Inferior parietal cortex (tissue), 1 donor: ENCODE data around the gene ORM1.

Experiments used
- DNase-seq: peaks from one replicate; pipeline ENCODE4 v3.0.0-alpha.2; 2016; ENCODE audit errors: extremely low spot score

ORM1 gene

DNA sequence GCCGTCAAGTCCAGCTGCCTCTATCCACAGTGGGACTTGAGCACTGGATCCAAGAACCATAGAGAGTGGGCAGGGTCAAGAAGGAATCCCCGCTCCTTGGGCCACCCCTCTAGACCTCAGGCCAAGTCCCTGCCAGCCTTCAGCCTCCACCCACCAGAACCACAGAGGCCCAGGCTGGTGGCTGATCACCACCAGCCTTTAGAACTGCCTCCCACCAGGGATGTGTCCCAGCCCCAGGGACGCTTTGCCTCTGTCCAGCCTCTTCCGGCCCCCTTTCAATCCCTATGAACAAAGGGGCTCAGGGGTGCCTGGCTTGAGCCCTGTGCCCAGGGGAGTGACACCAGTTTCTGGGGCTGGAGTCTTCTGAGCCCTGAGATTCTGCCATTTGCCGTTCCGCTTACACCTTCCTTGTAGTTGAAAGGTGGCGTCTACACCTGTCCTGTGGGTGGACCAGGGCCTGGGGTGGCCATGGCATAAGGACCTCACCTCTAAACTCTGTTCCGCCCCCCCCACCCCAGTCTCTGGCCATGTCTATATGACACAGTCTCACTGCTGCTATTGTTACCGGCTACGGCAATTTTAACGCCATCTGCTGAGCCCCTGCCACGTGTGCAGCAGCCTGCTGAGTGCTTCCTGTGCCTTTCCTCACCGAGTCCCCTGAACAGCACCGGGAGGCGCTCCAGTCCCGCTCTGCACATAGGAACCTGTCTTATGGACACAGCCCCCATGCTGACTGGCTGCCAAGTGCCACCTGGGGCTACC lies 35.7 kb upstream of the ORM1 start:
- no peak for DNase-seq

DNA sequence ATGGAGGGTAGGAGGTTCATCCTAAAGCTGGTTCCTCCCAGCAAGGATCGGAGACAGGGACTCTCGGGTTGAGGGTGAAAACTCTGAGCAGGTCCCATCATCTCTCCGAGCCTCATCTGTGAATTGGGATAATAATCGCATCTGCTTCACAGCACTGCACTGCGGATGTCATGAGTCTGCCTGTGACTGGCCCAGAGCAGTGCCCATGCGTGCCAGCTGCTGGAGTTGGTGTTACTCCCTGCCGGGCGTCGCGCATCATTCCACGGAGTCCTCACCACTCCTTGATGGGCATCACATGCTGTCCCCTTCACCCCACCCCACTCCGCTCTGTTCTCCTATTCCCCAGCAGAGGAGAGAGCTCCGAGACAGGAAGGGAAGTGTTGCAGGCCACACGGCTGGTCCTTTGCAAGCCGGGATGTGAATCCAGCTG lies 35.1 kb upstream of the ORM1 start:
- no peak for DNase-seq

GRCh38 chr9:114288193-114289091 lies 34.5 kb upstream of the ORM1 start:
- DNase-seq = no peak

DNA sequence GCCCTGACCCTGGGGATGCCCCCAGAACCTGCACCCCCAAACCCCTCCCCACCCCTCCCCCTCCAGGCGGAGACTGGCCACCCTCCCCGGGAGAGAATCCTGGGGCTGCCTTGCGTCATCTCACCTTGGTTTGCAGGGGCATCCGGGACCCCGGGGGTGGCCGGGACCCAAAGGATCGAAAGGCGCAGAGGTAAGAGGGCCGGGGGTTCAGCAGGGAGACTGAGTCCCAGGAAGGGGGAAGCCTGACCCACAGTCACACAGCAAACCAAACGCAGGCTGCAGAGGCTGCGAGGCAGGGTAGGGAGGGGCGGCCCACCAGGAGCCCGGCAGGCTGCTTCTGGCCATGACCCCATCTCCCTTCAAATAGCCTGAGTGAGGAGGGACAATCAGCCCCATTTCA lies 33.8 kb upstream of the ORM1 start:
- no peak for DNase-seq

DNA sequence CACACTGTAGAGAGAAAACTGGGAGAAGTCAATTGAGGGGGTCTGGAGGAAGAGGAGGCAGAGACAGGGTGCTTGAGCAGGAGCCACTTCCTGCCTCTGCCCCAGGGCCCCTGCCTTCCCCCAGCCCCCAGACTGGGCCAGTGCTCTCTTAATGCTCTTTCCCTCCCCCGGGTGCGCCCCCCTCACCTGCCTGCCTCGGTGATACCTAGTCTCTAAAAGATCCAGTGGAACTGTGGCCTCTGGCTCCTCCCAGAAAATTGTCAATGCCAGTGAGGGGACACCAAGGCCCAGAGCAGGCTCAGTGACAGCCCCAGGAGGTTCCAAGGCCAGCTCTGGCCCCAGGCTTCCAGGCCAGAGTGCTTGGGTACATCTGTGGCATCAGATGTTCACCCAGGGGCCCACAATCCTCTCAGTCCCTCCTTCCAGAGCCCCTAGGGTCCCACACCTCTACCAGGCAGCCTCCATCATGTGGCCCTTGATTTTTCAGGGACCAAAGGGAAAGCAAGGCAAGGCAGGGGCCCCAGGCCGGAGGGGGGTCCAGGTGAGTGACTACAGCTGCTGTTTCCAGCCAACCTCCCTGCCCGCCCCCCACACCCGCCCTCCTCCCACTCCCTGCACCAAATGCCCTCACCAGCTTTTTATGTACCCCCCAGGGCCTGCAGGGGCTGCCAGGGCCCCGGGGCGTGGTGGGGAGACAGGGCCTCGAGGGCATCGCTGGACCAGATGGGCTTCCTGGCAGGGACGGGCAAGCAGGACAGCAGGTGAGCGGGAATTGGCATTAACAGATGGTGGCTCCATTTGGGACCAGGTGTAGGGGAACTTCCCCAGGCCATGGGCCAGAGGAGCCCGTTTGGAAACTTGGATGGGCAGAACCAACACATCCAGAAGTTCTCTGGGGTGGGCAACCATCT lies 33.1 kb upstream of the ORM1 start:
- DNase-seq = no peak

GRCh38 chr9:114290561-114290986 lies 32.3 kb upstream of the ORM1 start:
- DNase-seq = no peak

DNA sequence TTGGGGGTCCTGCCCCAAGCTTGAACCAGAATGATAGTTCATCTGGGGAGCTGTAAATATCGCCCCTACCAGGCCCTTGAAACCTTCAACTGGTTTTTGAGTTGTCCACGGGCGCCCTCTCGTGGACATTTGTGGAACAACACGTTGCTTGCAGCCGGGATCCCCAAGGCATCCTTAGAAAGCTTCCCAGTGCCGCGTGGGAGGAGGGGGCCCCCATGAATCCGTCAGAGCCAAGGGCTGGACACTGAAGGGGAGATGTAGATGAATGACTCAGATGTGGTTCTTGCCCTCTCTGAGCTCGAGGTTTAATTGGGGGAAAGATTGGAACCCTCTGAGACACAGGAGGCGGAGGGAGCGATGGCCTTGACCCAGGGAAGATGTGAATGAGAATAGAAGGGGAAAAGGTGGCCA lies 31.8 kb upstream of the ORM1 start:
- peak; percentile 90 for DNase-seq

DNA sequence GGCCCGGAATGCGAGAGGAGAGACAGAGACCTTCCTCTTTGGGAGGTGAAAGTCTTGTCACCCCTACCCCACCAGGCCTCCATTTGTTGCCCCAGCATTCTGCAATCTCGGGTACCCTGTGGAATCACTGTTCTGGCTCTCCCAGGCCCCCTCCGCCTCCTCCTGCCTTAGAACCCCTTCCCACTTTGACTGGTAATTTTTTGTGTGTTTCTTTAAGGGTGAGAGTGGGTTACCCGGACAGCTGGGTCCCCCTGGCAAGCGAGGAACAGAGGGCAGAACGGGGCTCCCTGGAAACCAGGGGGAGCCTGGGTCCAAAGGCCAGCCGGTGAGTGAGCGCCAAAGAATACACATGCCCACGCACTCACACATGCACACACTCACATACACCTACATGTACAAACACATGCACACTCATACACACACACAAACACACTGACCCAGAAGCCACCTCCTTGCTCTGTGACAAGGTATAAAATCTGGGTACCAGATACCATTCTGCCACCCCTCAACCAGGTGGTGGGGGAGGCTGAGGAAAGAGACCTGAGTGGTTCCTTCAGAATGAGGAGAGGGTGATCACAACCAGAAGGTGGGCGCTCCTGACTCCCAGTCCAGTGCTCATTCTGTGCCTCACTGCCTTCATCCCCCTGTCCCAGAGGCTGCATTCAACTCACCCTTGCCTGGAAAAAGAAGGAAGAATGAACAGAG lies 30.9 kb upstream of the ORM1 start:
- no peak for DNase-seq

DNA sequence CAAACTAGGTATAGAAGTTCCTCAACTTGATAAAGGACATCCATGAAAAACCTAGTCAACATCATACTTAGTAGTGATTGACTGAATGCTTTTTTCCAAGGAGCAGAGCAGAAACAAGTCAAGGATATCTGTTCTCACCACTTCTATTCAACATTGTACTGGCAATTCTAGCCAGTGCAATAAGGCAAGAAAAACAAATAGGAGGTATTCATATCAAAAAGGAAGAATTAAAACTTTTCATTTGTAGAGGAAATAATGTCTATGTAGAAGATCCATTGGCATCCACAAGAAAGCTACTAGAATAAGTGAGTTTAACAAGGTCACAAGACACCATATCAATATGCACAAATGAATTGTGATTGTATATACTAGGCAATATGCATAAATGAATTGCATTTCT lies 28.2 kb upstream of the ORM1 start:
- no peak for DNase-seq

GRCh38 chr9:114296338-114296737 lies 26.6 kb upstream of the ORM1 start:
- no peak for DNase-seq

GRCh38 chr9:114299286-114300152 lies 23.4 kb upstream of the ORM1 start:
- DNase-seq = no peak

GRCh38 chr9:114300153-114300845 lies 22.6 kb upstream of the ORM1 start:
- DNase-seq = no peak

DNA sequence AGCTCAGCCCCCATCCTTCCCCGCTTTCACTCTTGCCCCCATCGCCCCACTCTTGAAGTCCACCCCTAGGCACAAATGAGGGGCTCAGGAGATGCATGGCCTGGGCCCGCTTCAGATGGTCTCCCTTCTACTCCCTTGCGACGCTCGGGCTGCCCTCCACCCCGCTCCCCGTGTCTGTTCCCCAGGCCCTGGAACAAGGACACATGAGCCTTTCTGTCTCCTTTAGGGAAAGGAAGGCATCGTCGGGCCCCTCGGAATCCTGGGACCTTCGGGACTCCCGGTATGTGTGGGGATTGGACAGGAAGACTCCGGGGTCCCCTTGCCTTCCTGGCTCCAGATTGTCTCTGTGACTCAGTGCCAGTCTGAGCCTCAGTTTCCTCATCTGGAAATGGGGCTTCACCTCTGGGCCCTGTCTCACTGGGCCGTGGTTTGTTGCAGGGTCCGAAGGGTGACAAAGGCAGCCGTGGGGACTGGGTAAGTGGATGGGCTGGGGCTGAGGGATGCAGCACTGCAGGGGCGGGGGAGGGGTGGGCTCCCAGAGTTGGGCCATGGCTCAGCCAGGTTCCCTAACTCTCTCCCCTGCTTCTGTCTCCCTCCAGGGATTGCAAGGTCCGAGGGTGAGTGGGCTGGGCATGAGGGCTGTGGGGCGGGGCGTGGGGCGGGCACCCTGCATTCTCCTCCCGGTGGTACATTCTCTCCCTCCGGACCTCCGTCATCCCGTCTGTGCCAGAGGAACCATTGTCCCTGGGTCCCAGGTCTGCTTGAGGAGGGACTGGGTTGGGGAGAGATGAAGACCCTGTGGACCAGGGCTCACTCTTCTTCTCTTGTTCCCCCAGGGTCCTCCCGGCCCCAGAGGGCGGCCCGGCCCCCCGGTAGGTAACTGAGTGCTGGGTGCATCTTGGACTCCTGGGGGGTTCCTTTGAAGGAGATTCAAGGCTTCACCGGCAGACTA lies 21.8 kb upstream of the ORM1 start:
- DNase-seq = no peak

DNA sequence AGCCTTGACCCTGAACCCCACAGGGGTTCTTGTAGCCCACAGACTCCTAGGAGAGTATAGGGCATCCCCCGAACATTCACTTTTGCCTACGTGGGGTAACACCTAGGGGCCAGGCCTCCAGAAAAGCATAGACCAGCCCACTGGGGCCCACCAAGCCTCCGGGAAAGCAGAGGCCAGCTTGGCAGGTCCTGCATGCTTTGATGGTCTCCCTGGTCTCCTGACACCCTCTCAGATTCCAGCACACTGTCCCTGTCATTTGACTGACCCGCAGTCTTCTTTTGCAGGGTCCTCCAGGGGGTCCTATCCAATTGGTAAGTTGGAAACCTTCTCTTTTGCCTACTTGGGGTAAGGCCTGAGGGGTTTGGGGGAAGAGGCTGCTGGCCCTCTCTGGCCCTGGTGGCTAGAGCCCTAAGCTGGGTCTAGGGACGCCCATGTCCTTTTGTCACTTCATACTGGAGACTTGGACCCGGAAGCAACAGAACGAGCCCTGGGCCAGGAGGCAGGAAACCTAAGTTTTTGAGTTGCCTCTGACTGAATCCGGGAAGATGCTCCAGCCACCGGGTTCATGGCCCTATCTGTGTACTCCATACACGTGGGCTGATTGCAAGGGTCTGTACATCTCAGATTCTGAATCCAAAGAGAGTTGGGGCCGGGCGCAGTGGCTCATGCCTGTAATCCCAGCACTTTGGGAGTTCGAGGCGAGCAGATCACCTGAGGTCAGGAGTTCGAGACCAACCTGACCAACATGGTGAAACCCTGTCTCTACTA lies 20.9 kb upstream of the ORM1 start:
- no peak for DNase-seq

DNA sequence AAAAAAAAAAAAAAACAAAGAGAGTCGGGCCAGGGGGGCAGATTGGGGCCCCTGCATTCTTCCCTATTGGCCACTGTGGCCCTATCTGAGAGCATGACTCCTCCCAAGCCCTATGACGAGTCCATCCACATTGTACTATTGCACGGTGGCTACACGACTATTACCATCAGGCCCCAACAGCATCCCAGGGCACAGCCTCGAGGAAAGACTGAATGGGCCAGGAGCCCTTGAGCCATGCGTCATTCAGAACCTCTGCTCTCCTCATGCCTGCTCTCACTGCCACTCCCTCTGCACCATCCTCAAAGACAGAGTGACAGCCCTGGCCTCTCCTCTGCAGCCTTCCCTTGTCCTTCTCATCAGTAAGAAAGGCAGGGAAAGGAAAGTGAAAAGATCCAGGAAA lies 20.2 kb upstream of the ORM1 start:
- no peak for DNase-seq

GRCh38 chr9:114303571-114303970 lies 19.3 kb upstream of the ORM1 start:
- DNase-seq = no peak

GRCh38 chr9:114303977-114304376 lies 18.9 kb upstream of the ORM1 start:
- DNase-seq = no peak
